IMR-90 (cell line): ENCODE results near the gene PRRX1. TPM values are rescaled to one million over a fixed set of nuclear protein-coding genes. Genes with fewer than 3 reads are reported as not detected.

Experiments
- ATAC-seq: fragments of 200-7000 bp; cut with Tn5 transposase; 2 replicates; pipeline ENCODE4 v1.9.1; 2020; ENCODE audit warnings: low read depth, mild to moderate bottlenecking, moderate library complexity
- BruUV-seq: library from RNA; stranded (reverse); fragments of 400-500 nt; replicated peaks from 2 replicates; lab custom pipeline; 2021; lab: Mats Ljungman, UMichigan
- CTCF ChIA-PET: fragments of 300-600 bp; formaldehyde crosslinking; extraction: SDS; loops from one replicate; lab custom pipeline; 2021; ENCODE audit warnings: antibody characterized with exemption; lab: Yijun Ruan, JAX
- POLR2A ChIA-PET: fragments of 300-600 bp; sonication (Branson Sonifier 250); formaldehyde crosslinking; loops from one replicate; lab custom pipeline; 2022; ENCODE audit warnings: antibody characterized with exemption; ENCODE audit not compliant: unreplicated experiment; lab: Charles Lee
- DNase-seq: peaks from one replicate; pipeline ENCODE4 v3.0.0; 2013
- H2AFZ ChIP-seq: replicated peaks from 2 replicates; pipeline ENCODE3; 2013; ENCODE audit warnings: low read length, mild to moderate bottlenecking; ENCODE audit not compliant: poor library complexity
- H2AK5ac ChIP-seq: 2 replicates; pipeline ENCODE4 v1.6.1; 2013; ENCODE audit warnings: low read depth, low read length, inconsistent platforms
- H2AK9ac ChIP-seq: replicated peaks from 2 replicates; pipeline ENCODE3; 2013; ENCODE audit warnings: mild to moderate bottlenecking, low read depth, low read length, moderate library complexity; ENCODE audit not compliant: poor library complexity
- H2BK120ac ChIP-seq: 2 replicates; pipeline ENCODE4 v1.6.1; 2013; ENCODE audit warnings: low read depth, low read length, inconsistent platforms
- H2BK15ac ChIP-seq: 3 replicates; pipeline ENCODE4 v1.6.1; 2013; ENCODE audit warnings: low read depth, low read length, inconsistent platforms
- H2BK20ac ChIP-seq: 2 replicates; pipeline ENCODE4 v1.6.1; 2013; ENCODE audit warnings: low read depth, mild to moderate bottlenecking, inconsistent platforms, low read length, moderate library complexity
- H2BK5ac ChIP-seq: 2 replicates; pipeline ENCODE4 v1.6.1; 2013; ENCODE audit warnings: mild to moderate bottlenecking, low read depth, low read length, inconsistent platforms; ENCODE audit not compliant: poor library complexity, severe bottlenecking
- H3K14ac ChIP-seq: replicated peaks from 2 replicates; pipeline ENCODE4 v1.6.1; 2013; ENCODE audit warnings: low read depth, low read length, inconsistent platforms
- H3K18ac ChIP-seq: 2 replicates; pipeline ENCODE4 v1.6.1; 2013; ENCODE audit warnings: low read depth, low read length, control low read depth
- H3K23ac ChIP-seq: 2 replicates; pipeline ENCODE4 v1.6.1; 2013; ENCODE audit warnings: low read depth, low read length, inconsistent platforms
- H3K27ac ChIP-seq: 2 replicates; pipeline ENCODE4 v1.5.1; 2013; ENCODE audit warnings: mild to moderate bottlenecking, control low read depth, low read length; ENCODE audit not compliant: insufficient read depth
- H3K27me3 ChIP-seq: 2 replicates; pipeline ENCODE4 v1.6.1; 2013; ENCODE audit warnings: low read length; ENCODE audit not compliant: control insufficient read depth, insufficient read depth
- H3K36me3 ChIP-seq: 2 replicates; pipeline ENCODE4 v1.6.1; 2013; ENCODE audit warnings: low read length, mixed read lengths; ENCODE audit not compliant: control insufficient read depth, insufficient read depth
- H3K4ac ChIP-seq: 2 replicates; pipeline ENCODE4 v1.6.1; 2013; ENCODE audit warnings: low read depth, low read length, inconsistent platforms
- H3K4me1 ChIP-seq: 2 replicates; pipeline ENCODE4 v1.6.1; 2013; ENCODE audit warnings: low read length, mixed read lengths; ENCODE audit not compliant: control insufficient read depth, insufficient read depth
- H3K4me2 ChIP-seq: 2 replicates; pipeline ENCODE4 v1.6.1; 2013; ENCODE audit warnings: low read depth, mild to moderate bottlenecking, control low read depth, low read length, moderate library complexity
- H3K4me3 ChIP-seq: 2 replicates; pipeline ENCODE4 v1.5.1; 2013; ENCODE audit warnings: low read depth, mild to moderate bottlenecking, control low read depth, low read length, moderate library complexity; ENCODE audit not compliant: insufficient read depth
- H3K56ac ChIP-seq: 2 replicates; pipeline ENCODE4 v1.6.1; 2013; ENCODE audit warnings: low read length, inconsistent platforms; ENCODE audit not compliant: insufficient read depth; ENCODE audit errors: extremely low read depth
- H3K79me1 ChIP-seq, 2 experiments: 2 replicates each; pipeline ENCODE4 v1.6.1; 2013; ENCODE audit warnings: low read length in 2 of 2, inconsistent platforms in 1 of 2, low read depth in 1 of 2
- H3K9ac ChIP-seq: 2 replicates; pipeline ENCODE4 v1.6.1; 2013; ENCODE audit warnings: low read depth, low read length, control low read depth
- H3K9me1 ChIP-seq: 2 replicates; pipeline ENCODE4 v1.6.1; 2013; ENCODE audit warnings: low read length, inconsistent platforms; ENCODE audit not compliant: insufficient read depth
- H3K9me3 ChIP-seq: 2 replicates; pipeline ENCODE4 v1.6.1; 2013; ENCODE audit warnings: low read length; ENCODE audit not compliant: control insufficient read depth, insufficient read depth
- H4K20me1 ChIP-seq: 2 replicates; pipeline ENCODE4 v1.6.1; 2013; ENCODE audit warnings: low read length, inconsistent platforms; ENCODE audit not compliant: insufficient read depth
- H4K5ac ChIP-seq: 2 replicates; pipeline ENCODE4 v1.6.1; 2013; ENCODE audit warnings: mild to moderate bottlenecking, low read depth, low read length, control low read depth
- H4K8ac ChIP-seq, 2 experiments: 2 replicates each; pipeline ENCODE4 v1.6.1; 2013; ENCODE audit warnings: low read depth in 2 of 2, low read length in 2 of 2, control low read depth in 1 of 2, inconsistent platforms in 1 of 2
- H4K91ac ChIP-seq: 2 replicates; pipeline ENCODE4 v1.6.1; 2013; ENCODE audit warnings: low read depth, low read length, inconsistent platforms; ENCODE audit not compliant: insufficient read depth
- BHLHE40 ChIP-seq: fragments of 150-350 bp; IDR thresholded peaks from 2 replicates; pipeline ENCODE4 v1.6.1; 2016; ENCODE audit warnings: mild to moderate bottlenecking, low read depth, low read length
- CEBPB ChIP-seq: IDR thresholded peaks from 2 replicates; pipeline ENCODE4 v1.6.1; 2012; ENCODE audit warnings: low read depth, low read length, improper control_type of control experiment
- FOS ChIP-seq: fragments of 150-350 bp; IDR thresholded peaks from 2 replicates; pipeline ENCODE4 v1.6.1; 2016; ENCODE audit warnings: low read depth, low read length
- MAFK ChIP-seq: IDR thresholded peaks from 2 replicates; pipeline ENCODE4 v1.6.1; 2012; ENCODE audit warnings: low read depth, low read length, improper control_type of control experiment
- MAZ ChIP-seq: IDR thresholded peaks from 2 replicates; pipeline ENCODE4 v1.6.1; 2012; ENCODE audit warnings: low read depth, mild to moderate bottlenecking, low read length, improper control_type of control experiment, moderate library complexity, borderline replicate concordance
- MXI1 ChIP-seq: IDR thresholded peaks from 2 replicates; pipeline ENCODE4 v1.6.1; 2012; ENCODE audit warnings: low read depth, mild to moderate bottlenecking, low read length, moderate library complexity, borderline replicate concordance
- POLR2A ChIP-seq: IDR thresholded peaks from 2 replicates; pipeline ENCODE4 v1.6.1; 2012; ENCODE audit warnings: mild to moderate bottlenecking, low read depth, low read length
- RCOR1 ChIP-seq: IDR thresholded peaks from 2 replicates; pipeline ENCODE4 v1.6.1; 2012; ENCODE audit warnings: mild to moderate bottlenecking, low read length, improper control_type of control experiment; ENCODE audit not compliant: insufficient replicate concordance
- SMC3 ChIP-seq: fragments of 150-350 bp; IDR thresholded peaks from 2 replicates; pipeline ENCODE4 v1.6.1; 2016; ENCODE audit warnings: low read depth, mild to moderate bottlenecking, antibody characterized with exemption, low read length, moderate library complexity
- WGBS, 2 experiments: methylation state at CpG; one replicate each; pipeline versions ENCODE4 v1.1.5 to v1.1.7; 2013; ENCODE audit warnings: missing lambda C conversion rate in 2 of 2; ENCODE audit not compliant: insufficient read length in 1 of 2; ENCODE audit errors: extremely low coverage in 2 of 2; 5-methylcytosine and 5-hydroxymethylcytosine counted together
- dilution Hi-C: fragments of 300-500 bp; cut with HindIII; formaldehyde crosslinking; loops from one replicate; pipeline ENCODE4 v1.14.3; 2018; ENCODE audit warnings: low sequenced_read_pairs; ENCODE audit not compliant: unreplicated experiment
- in situ Hi-C: fragments of 300-500 bp; cut with MboI; formaldehyde crosslinking; loops from 3 replicates; pipeline ENCODE4 v1.14.3; 2019; ENCODE audit warnings: low sequenced_read_pairs, inconsistent platforms, mixed read lengths
- intact Hi-C: fragments of 100-400 bp; cut with micrococcal nuclease; formaldehyde crosslinking; loops from 2 replicates; pipeline ENCODE4 v1.10.0; 2022
- polyA plus RNA-seq, 3 experiments: library from polyadenylated mRNA; depleted of rRNA; stranded (reverse); fragments of >200 nt; gene quantifications; 2 replicates each; pipeline ENCODE4 v1.2.3, GENCODE V29; 2012; ENCODE audit warnings: low replicate concordance in 1 of 3
- total RNA-seq: library from RNA; depleted of rRNA; stranded (reverse); fragments of >200 nt; gene quantifications from 2 replicates; pipeline ENCODE4 v1.2.3, GENCODE V29; 2012
- TF ChIP-seq, protein P1 (sequence below): fragments of 150-350 bp; IDR thresholded peaks from 2 replicates; pipeline ENCODE4 v1.6.1; 2017; ENCODE audit warnings: mild to moderate bottlenecking, antibody characterized with exemption, low read length, low read depth
- TF ChIP-seq, protein P2 (sequence below): fragments of 150-350 bp; IDR thresholded peaks from 2 replicates; pipeline ENCODE4 v1.6.1; 2016; ENCODE audit warnings: low read depth, mild to moderate bottlenecking, low read length, moderate library complexity, borderline replicate concordance
- TF ChIP-seq, protein P3 (sequence below): conservative IDR thresholded peaks from 2 replicates; pipeline ENCODE4 v1.5.1; 2012; ENCODE audit warnings: mild to moderate bottlenecking, low read depth, low read length, improper control_type of control experiment

PRRX1 gene
- total and polyA plus RNA-seq, 2 of the 4 experiments (the other 2 are of a cell fraction): 50.0 to 65.4 TPM

DNA sequence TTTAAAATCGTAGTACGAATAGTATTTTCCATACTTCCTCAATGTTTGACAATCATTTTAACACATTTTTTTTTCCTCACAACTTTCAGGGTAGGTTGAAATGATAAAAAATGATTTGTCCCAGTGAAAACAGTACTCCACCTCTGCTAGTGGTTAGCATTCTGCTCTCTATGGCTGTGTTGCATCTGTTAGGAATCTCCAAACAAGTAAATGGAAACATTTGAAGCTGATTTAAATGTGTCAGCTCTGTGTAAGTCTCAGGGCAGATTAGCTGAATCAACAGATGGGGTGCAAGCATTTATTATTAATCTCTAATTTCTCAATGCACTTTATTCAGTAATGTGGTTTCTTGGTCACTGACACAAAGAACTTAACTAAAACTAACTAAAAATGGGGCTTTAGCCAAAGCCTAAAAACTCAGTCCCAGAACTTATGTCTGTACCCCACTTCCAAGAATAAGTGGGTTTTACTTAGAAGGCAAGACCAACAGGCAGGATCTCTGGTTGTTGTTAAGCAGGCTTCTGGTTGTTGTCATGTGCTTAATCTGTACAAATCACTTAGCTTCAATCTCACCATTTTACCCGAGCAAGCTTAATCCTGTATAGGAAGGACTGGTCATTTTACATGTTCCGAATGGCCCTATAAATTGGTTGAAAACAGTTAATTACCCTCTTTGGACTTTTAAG lies 67.8 kb downstream of the PRRX1 start (continued):
- TF ChIP-seq MXI1: no peak

DNA sequence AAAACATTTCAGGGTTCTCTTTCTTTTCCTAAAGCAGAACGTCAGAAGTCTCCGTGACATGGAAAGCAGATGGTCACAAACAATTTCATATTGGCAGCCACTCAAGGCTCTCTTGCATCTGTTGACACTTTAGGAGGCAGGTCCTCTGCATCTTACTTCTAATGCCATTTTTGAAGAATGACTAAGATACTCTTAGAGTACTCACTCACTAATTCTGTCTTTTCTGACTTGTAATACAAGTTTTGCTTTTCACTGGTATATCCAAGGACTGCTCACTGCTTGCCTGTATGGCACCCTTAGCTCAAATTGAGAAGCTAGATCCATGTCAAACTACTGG lies 68.3 kb downstream of the PRRX1 start:
- Histone ChIP-seq H2AK9ac (no peak overlapping the region), H4K20me1 (no peaks in the 10 kb centered on the region), H3K56ac (no peak overlapping the region), H3K14ac (no peak overlapping the region), H4K91ac (no peak overlapping the region), H3K4ac (no peak overlapping the region), H3K23ac (no peak overlapping the region), H2BK5ac (no peak overlapping the region), H3K18ac (no peak overlapping the region), H3K4me1 (peaks cover 13% of the 10 kb centered on the region), H3K9me3 (no peaks in the 10 kb centered on the region), H2AK5ac (no peak overlapping the region), H2AFZ (no peak overlapping the region), H3K4me3 (no peak overlapping the region), H3K79me1 (peaks cover 0 to 17% of the 10 kb centered on the region in 2 experiments; a peak in 2 of 4 replicates), H4K5ac (no peak overlapping the region), H3K9ac (no peak overlapping the region), H2BK120ac (no peak overlapping the region), H3K27me3 (no peaks in the 10 kb centered on the region), H4K8ac (no peak overlapping the region), H2BK15ac (no peak overlapping the region), H3K36me3 (peaks cover 13% of the 10 kb centered on the region), H3K4me2 (no peak overlapping the region), H3K27ac (no peak overlapping the region), H3K9me1 (peaks cover 12% of the 10 kb centered on the region), H2BK20ac (no peak overlapping the region; the same call in 1 of the 2 replicates)
- intact Hi-C loops (no loop called here), dilution Hi-C loops (no loop called here), in situ Hi-C loops (no loop called here)
- BruUV-seq: no TSS peak
- ChIA-PET POLR2A (no interaction called here), CTCF (interaction anchor here (0.6 kb wide), 1 partner anchor 32 kb away, joined by 9 read pairs; no protein-coding TSS in a partner anchor)
- DNase-seq (peak; percentile 60), ATAC-seq (peak; percentile 52)
- WGBS, 2 experiments: 52% methylated on average over 2 of the region's 2 CpGs; no CpG with 5 or more reads in 1 of the 2 experiments
- TF ChIP-seq, protein P1, sequence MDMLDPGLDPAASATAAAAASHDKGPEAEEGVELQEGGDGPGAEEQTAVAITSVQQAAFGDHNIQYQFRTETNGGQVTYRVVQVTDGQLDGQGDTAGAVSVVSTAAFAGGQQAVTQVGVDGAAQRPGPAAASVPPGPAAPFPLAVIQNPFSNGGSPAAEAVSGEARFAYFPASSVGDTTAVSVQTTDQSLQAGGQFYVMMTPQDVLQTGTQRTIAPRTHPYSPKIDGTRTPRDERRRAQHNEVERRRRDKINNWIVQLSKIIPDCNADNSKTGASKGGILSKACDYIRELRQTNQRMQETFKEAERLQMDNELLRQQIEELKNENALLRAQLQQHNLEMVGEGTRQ: no peak
- TF ChIP-seq POLR2A: no peak
- no peak for TF ChIP-seq BHLHE40
- TF ChIP-seq CEBPB: no peak
- TF ChIP-seq SMC3: no peak
- TF ChIP-seq, protein P2, sequence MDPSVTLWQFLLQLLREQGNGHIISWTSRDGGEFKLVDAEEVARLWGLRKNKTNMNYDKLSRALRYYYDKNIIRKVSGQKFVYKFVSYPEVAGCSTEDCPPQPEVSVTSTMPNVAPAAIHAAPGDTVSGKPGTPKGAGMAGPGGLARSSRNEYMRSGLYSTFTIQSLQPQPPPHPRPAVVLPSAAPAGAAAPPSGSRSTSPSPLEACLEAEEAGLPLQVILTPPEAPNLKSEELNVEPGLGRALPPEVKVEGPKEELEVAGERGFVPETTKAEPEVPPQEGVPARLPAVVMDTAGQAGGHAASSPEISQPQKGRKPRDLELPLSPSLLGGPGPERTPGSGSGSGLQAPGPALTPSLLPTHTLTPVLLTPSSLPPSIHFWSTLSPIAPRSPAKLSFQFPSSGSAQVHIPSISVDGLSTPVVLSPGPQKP: no peak
- no peak for TF ChIP-seq MAZ
- TF ChIP-seq RCOR1: no peak
- TF ChIP-seq MAFK: no peak
- TF ChIP-seq, protein P3, sequence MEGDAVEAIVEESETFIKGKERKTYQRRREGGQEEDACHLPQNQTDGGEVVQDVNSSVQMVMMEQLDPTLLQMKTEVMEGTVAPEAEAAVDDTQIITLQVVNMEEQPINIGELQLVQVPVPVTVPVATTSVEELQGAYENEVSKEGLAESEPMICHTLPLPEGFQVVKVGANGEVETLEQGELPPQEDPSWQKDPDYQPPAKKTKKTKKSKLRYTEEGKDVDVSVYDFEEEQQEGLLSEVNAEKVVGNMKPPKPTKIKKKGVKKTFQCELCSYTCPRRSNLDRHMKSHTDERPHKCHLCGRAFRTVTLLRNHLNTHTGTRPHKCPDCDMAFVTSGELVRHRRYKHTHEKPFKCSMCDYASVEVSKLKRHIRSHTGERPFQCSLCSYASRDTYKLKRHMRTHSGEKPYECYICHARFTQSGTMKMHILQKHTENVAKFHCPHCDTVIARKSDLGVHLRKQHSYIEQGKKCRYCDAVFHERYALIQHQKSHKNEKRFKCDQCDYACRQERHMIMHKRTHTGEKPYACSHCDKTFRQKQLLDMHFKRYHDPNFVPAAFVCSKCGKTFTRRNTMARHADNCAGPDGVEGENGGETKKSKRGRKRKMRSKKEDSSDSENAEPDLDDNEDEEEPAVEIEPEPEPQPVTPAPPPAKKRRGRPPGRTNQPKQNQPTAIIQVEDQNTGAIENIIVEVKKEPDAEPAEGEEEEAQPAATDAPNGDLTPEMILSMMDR: no peak
- TF ChIP-seq FOS: no peak
